Measurements from ENCODE around the gene FOLR2. TPM values are rescaled to one million over a fixed set of nuclear protein-coding genes. Genes with fewer than 3 reads are reported as not detected.

Gene FOLR2
- polyA plus RNA-seq, 1 donor (not counting 4 experiments of a cell fraction or from before 2014, with no cell fraction given) = not detected

- DNase-seq (ENCODE audit: low read depth, low spot score) (no peak), FAIRE-seq (no peak)
- Histone ChIP-seq H3K9ac (ENCODE audit: control insufficient read depth, extremely low read depth, insufficient read depth, low read length) (no peak overlapping the region), H3K27ac (ENCODE audit: control insufficient read depth, insufficient read depth, low read length) (no peak overlapping the region), H4K20me1 (ENCODE audit: control insufficient read depth, extremely low read depth, insufficient read depth, low read length) (no peaks in the 10 kb centered on the region), H3K4me1 (ENCODE audit: control insufficient read depth, extremely low read depth, insufficient read depth, low read length) (no peaks in the 10 kb centered on the region), H3K9me3 (ENCODE audit: control insufficient read depth, low read depth, low read length) (no peaks in the 10 kb centered on the region), H3K36me3 (ENCODE audit: control insufficient read depth in 2 of 2, extremely low read depth in 1 of 2, insufficient read depth in 2 of 2, low read length in 2 of 2) (no peaks in the 10 kb centered on the region), H3K9me1 (ENCODE audit: control insufficient read depth, extremely low read depth, insufficient read depth, low read length) (no peaks in the 10 kb centered on the region), H3K27me3 (ENCODE audit: control insufficient read depth, extremely low read depth, insufficient read depth, low read length) (no peaks in the 10 kb centered on the region), H3K79me2 (ENCODE audit: control insufficient read depth, insufficient read depth, low read length) (no peaks in the 10 kb centered on the region), H3K4me3 (ENCODE audit: control insufficient read depth in 2 of 3, extremely low read depth in 1 of 3, insufficient read depth in 2 of 3, low read depth in 1 of 3, low read length in 3 of 3) (no peak overlapping the region), H3K4me2 (ENCODE audit: control insufficient read depth, extremely low read depth, insufficient read depth, low read depth, low read length) (no peak overlapping the region), H2AFZ (ENCODE audit: control insufficient read depth, low read length) (no peak overlapping the region)
- dilution Hi-C loops (cut with MboI; ENCODE audit: extremely low pct_ligation_motif_present, low sequenced_read_pairs) = no loop called here
- TF ChIP-seq EZH2 (IDR thresholded peaks at IDR 0.05; ENCODE audit: low read length) = no peak
- no peak for TF ChIP-seq CTCF (optimal IDR thresholded peaks at IDR 0.05 in 1 of 3, IDR thresholded peaks at IDR 0.05 in 1 of 3, conservative IDR thresholded peaks at IDR 0.05 in 1 of 3; ENCODE audit: extremely low read depth in 1 of 3, insufficient read depth in 2 of 3, low read length in 3 of 3)
Observed at GRCh38 chr11:72189455-72190250, 26.9 kb upstream of the FOLR2 start.

- no peaks in the 10 kb centered on the region for H4K20me1 ChIP-seq (ENCODE audit: control insufficient read depth, extremely low read depth, insufficient read depth, low read length)
- H3K79me2 ChIP-seq (ENCODE audit: control insufficient read depth, insufficient read depth, low read length) = no peaks in the 10 kb centered on the region
- no peak overlapping the region for H3K27ac ChIP-seq (ENCODE audit: control insufficient read depth, insufficient read depth, low read length)
- no peak for TF ChIP-seq EZH2 (IDR thresholded peaks at IDR 0.05; ENCODE audit: low read length)
- no peak for TF ChIP-seq CTCF (optimal IDR thresholded peaks at IDR 0.05 in 1 of 3, IDR thresholded peaks at IDR 0.05 in 1 of 3, conservative IDR thresholded peaks at IDR 0.05 in 1 of 3; ENCODE audit: extremely low read depth in 1 of 3, insufficient read depth in 2 of 3, low read length in 3 of 3)
- H3K4me2 ChIP-seq (ENCODE audit: control insufficient read depth, extremely low read depth, insufficient read depth, low read depth, low read length) = no peak overlapping the region
- no peaks in the 10 kb centered on the region for H3K27me3 ChIP-seq (ENCODE audit: control insufficient read depth, extremely low read depth, insufficient read depth, low read length)
- no peak overlapping the region for H3K4me3 ChIP-seq (ENCODE audit: control insufficient read depth in 2 of 3, extremely low read depth in 1 of 3, insufficient read depth in 2 of 3, low read depth in 1 of 3, low read length in 3 of 3)
- no peak for DNase-seq (ENCODE audit: low read depth, low spot score)
- no peak for FAIRE-seq
- no peaks in the 10 kb centered on the region for H3K36me3 ChIP-seq (ENCODE audit: control insufficient read depth in 2 of 2, extremely low read depth in 1 of 2, insufficient read depth in 2 of 2, low read length in 2 of 2)
- no peaks in the 10 kb centered on the region for H3K9me3 ChIP-seq (ENCODE audit: control insufficient read depth, low read depth, low read length)
- H2AFZ ChIP-seq (ENCODE audit: control insufficient read depth, low read length) = no peak overlapping the region
- H3K4me1 ChIP-seq (ENCODE audit: control insufficient read depth, extremely low read depth, insufficient read depth, low read length) = no peaks in the 10 kb centered on the region
- dilution Hi-C loops (cut with MboI; ENCODE audit: extremely low pct_ligation_motif_present, low sequenced_read_pairs) = no loop called here
- H3K9me1 ChIP-seq (ENCODE audit: control insufficient read depth, extremely low read depth, insufficient read depth, low read length) = no peaks in the 10 kb centered on the region
- H3K9ac ChIP-seq (ENCODE audit: control insufficient read depth, extremely low read depth, insufficient read depth, low read length) = no peak overlapping the region
Observed at GRCh38 chr11:72190631-72191071, 25.9 kb upstream of the FOLR2 start.

All from keratinocyte (primary cell).